HG02973 (cell line): ENCODE results near the gene C5.

Experiments used
- ATAC-seq: cut with Tn5 transposase; IDR thresholded peaks from one replicate; pipeline ENCODE4 v1.9.1; 2021; ENCODE audit warnings: moderate library complexity; ENCODE audit not compliant: unreplicated experiment

C5 gene

DNA sequence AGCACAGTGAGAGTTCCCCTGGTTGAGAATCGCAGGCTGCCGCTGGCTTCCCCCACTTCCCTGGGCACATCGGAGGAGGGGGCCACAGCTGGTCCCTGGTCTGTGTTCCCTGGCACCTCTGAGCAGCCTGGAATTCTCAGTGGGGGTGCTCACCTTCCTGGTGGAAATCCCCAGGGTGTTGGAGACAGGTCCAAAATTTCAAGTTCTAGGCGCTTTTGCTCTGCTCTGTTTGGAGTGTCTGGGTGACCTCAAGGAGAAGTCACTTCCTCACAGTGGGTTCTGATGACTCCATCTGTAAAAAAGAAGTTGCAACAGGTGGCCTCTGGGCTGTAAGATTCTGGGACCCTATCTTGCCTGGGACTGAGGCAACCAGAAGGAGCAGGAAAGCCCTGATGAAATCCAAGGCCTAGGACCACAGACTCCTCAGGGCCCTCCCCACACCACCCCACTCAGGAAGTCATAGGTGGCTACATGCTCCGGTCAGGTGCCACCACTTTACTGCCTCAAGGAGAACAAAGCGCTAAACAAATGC lies 123.6 kb downstream of the C5 start, which contains the start of gene TRAF1:
TSS of gene TRAF1 (minus strand) at position 400 of the 532 bp plus-strand sequence. CDS start 721 bp downstream, outside the sequence.
- peak; percentile 20 for ATAC-seq

DNA sequence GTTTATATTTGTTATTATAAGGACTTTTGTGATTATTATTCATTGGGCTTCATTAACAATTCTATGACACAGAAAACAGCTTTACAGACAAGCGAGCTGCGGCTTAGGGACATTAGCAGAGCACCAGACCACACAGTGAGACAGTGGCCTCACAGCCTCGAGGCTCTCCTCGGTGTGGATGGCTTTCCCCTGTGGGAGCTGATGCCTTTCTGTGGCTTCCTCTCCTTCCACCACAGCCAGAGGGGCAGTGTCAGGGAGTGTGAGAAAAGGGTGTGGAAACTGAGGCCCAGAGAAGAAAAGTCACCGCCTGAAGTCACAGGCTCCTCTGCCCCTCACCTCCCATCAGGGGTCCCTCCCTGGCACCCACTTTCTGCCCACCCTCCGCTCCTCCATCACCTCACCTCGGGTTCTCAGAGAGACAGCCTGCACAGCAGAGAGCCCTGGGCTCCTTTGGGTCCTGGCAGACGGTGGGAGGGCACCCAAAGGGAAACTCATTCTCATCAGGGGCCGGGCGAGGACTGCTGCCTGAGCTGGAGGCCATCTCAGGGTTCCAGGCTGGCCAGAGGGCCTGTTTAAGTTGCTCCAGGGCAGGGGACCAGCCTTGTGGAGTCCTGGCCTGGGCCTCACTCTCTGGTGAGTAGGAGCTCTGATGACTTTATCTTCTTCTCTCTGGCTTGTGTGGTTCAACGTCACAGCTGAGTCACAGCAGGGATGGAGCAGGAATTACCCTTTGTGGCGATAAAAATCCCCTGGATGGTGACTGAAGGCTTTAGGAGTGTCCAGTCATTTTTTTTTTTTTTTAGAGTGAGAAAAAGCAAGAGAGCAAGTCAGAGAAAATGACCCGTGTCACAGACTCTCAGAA lies 124.3 kb downstream of the C5 start:
- ATAC-seq, result peak; percentile 38

DNA sequence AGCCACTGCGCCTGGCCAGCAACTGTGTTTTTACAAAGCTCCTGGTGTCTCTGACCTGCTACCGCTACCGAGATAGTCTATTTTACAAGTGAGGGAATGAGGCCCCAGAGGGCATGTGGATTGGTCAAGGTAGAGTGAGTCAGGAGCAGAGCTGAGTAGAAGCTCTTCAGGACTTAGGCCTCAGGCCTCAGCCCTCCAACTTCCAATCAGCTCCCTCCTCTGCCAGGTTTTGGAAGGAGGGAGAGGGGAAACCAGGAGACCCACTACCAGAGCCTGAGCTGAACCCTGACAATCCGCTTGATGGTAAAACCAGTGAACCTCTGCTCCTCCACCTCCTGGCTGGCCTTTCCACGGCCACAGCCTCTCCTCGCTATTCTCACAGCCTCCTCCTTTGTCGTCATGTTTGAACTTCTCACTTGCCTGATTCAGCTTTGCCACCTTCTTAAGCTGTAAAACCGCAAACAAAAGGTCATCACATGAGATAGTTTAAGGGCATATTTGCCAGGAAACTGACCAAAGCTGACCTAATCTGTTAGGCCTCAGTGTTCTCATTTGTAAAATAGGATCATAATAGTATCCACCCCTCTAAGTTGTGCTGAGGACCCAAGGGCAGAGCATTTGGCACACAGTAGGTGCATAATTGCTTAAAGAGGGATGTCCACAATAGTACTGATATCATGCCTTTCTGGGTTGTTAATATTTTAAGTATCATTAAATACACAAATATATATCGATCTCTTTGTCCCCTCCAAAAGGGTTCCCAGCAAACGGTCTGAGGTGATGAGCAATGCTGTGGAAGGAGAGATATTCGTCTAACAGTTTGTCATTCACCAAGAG lies 125.2 kb downstream of the C5 start:
- no peak for ATAC-seq

DNA sequence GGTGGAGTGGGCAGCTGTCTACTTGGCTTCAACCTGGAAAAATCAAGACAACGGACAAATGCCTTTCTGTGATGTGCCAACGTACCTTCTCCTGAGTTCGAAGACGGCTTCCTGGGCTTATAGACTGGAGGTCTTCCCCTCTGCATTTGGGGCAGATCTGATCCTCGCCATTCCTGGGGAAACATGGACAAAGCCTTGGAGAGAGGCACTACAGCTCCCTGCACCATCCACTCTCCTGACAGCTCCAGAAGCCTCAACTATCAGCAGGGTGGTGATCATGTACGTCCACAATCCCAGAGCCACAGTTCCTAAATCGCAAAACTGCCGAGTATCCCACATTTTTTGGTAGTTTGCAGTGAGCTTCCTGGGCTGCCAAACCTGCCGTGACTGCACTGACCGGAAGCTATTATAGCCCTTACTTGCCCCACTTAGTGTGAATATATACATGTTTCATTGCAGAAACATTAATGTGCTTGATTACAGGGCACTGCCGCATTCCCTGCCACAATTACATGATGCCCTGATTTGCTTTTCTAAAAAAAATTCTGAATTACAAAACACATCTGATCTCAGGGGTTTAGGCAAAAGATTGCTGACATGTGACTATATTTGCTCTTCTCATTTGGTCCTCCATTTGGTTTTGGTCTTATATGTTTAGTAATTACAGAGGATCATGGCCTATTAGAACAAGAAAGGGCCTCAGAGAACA lies 126.3 kb downstream of the C5 start:
- ATAC-seq, result no peak

DNA sequence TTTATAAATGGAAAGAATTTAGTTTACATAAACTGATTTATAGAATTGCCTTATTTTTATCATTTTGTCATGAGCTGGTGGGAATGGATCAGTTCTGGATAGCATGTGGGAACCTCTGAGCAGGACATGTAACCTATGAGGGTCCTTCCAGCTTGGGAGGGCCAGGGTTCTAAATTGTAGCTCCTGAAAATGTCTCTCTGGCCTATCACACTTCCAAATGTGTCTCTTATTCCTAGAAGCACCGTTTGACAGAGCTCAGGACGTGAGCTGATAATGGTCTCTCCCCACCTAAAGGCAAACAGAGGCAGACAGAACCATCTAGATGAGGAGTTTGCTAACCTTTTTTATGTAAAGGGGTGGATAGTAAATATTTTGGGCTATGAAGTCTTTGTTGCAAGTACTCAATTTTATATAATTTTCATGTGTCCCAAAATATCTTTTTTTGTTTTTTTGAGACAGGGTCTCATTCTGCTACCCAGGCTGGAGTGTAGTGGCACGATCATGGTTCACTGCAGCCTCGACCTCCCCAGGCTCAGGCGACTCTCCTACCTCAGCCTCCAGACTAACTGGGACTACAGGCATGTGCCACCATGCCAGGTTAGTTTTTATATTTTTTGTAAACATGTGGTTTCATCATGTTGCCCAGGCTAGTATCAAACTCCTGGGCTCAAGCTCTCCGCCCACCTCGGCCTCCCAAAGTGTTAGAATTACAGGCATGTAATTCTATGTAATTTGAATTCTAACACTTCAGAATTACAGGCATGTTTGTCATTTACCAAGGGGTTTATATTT lies 127.5 kb downstream of the C5 start:
- ATAC-seq, result no peak

DNA sequence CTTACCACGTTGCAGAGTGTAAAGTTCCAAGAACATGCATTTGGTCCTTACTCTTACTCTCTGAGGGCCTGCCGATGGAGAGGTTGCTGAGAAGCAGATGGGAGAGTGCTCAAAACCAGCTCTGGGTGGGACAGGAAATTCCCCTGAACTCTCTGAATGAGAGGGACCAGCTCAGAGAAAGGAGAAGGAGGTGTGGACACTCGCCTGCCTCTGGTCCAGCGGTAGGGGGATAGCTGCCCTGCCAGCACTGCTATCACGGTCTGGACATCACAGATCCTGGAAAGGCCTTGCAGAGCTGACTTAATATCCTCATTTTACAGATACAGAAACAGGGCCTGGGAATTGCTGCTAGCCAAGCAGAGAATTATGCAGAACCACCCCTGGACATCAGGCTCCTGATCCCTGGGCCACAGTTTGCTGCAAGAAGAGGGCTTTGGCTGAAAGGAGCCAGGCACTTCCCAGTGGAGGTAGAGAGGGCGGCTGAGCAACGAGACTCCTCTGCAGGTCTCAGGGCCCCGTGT lies 128.4 kb downstream of the C5 start:
- no peak for ATAC-seq

DNA sequence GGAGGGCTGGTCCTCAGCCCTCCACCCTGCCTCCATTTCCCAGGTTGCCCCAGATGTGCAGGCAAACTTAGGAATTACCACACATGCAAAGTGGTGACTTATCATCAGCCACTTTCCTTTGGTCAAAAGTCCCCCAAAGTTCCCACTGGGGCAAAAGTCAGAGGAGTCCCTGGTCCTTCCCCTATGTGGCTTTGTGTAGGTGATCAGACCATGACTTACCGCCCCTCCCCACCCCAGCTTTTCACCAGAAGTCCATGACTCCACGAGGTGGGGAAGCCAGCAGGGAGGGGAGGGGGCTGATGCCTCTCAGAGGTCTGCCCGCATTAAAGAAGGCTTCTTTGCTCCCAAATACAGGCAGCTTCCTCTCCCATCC lies 129.3 kb downstream of the C5 start:
- no peak for ATAC-seq

DNA sequence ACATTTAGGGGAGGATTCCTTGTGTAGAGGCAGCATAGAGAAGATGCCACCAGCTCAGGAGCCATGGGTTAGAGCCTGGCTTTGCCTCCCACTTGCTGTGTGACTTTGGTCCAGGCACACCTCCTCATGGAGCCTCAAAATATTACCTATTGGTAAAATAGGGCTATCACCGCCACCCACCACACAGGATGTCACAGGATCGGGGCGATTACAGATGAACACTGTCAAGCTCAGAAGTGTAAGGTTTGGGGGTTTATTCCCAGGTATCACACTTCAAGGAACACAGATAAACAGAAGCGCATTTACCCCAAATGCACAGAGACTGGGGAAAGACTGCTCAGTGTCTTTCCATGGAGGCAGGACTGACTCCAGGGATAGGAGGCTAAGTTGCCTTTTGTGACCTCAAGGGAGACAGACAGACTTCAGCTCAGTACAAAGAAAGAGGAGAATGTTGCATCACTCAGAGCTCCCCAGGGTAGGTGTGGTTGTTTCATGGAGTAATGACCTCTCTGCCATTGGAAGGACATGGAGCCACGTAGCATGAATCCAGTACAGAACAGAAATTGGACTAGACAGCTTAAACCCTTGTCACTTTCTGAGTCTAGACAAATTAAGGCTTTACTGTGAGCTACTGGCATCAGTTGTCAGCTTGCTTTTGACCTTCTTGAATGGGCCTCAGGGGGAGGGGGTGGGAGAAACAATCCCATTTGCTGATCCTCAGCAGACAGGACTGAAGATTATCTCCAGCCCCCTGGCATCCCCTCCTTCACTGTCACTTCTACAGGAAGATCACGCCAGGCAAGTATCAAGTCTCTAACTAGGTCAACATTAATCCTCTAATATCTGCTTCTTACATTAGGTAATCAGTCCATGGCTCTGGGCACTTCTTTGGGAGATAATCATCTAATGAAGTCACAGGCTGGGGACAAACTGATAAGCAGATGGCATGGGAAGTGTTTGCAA lies 130.0 kb downstream of the C5 start:
- ATAC-seq, result no peak

DNA sequence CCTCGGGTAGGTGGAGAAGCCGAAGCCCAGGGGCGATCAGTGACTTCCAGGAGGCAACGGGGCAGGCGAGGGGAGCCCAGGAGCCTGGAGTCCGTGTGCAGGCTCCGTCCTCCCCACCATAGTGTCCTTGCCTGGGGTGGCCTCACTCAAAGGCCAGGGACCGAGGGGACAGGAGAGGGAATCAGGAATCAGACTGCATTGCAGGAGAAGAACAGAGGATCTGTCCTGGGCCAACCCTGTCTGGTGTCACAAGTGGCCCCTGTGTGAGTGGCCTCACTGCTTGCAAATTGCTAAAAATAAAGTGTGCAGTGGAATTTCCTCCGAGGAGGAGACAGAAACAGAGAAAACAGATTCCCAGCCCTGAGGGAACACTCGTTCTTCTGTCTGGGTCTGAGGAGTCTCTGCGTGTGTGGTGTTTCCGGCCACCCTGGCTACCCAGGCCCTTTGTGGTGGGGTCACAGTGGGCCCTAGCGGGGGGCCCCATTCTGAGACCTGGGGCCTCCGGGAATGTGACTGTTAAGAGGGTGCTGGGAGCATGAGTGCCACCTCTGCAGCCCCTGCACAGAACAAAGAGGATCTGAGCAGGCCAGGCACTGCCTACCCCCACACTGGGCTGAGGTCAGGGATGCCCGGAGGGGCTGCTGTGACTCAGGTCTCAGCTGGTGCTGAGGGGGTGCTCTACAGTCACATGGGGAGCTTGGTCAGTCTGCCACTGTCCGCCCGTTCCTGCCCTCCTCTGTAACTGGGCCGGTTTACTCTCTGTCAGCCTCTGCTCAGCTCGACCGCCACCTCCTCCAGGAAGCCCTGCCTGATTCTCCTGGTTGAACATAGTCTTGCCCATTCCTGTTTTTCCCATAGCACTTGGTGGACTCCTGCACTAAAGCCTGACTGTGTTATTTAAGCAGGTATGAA lies 130.9 kb downstream of the C5 start:
- no peak for ATAC-seq

DNA sequence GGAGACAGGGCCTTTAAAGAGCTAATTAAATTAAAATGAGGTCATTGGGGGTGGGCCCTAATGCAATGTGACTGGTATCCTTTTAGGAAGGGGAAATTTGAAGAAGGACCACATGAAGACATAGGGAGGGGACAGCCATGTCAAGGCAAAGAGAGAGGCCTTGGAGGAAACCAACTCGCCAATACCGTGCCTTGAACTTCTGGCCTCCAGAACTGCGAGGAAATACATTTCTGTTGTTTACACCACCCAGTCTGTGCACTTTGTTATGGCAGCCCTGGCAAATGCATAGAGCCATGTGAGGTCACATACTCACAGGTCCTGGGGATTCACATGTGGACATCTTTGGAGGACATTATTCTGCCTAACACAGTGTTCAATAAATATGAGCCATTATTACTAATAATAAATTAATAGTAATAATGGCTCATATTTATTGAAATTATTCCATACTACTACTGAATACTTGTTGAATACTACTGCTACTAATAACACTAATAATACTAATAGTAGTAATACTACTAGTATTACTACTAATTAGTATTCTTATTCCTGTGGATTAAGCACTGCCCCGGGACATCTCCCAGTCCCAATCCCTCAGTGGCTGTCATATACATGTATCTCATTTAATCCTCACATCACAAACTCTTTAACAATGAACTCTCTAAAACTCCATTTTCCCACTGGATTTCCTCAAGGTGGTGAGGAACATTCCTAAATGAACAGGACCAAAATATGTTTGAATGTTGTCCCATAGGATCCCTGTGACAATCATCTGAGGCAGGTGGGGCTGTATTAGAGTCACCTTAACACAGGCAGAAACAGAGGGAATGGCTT lies 131.9 kb downstream of the C5 start:
- no peak for ATAC-seq

DNA sequence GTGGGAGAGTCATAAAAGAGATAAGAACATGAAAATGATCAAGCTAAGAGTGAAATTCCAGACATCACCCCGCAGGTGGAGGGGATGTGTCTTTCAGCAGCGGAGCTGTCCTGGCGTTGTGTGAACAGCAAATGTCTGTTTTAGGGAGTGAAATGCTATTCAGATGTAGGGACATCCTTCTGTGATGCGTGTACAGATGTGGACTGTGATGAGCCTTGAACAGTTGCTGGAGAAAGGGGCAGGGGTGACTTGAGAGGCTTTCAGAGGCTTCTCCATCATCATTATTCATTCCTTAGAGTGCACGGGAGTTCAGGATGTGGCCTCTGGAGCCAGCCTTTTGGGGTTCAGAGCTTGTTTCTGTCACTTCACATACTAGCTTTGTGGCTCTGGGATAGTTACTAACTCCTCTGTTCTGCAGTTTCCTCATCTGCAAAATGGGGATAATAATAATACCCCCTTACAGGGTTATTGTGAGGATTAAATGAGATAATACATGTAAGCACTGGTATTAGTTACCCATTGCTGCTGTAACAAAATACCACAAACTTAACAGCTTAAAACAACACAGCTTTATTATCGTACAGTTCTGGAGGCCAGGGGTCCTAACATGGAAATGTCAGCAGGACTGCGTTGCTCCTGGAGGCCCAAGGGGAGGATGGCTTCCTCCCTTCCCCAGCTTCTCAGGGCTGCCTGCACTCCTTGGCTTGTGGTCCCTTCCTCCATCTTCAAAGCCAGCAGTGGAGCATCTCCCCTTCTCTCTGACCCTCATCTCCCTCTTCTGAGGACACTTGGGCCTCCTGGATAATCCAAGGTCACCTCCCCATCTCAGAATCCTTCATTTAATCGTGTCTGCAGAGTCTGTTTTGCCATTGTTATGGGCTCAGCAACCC lies 132.8 kb downstream of the C5 start:
- ATAC-seq, result no peak

DNA sequence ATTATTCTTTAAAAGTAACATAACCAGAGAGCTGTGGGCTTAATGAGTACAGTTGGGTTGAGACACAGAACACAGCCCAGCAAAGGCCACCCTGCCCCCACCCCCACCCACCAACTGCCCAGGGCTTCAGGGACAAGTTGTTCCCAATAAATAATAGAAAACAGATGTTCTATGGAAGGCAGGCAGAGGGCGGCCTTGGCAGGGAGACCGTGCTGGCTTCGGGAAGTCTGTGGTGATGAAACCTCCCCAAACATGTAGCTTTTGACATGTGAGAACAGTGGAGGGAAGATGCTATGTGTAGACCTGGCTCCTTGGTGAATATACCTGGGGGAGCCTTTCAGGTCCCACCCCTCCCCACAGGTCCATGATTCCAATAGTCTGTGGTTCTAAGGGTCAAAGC lies 133.5 kb downstream of the C5 start:
- no peak for ATAC-seq

DNA sequence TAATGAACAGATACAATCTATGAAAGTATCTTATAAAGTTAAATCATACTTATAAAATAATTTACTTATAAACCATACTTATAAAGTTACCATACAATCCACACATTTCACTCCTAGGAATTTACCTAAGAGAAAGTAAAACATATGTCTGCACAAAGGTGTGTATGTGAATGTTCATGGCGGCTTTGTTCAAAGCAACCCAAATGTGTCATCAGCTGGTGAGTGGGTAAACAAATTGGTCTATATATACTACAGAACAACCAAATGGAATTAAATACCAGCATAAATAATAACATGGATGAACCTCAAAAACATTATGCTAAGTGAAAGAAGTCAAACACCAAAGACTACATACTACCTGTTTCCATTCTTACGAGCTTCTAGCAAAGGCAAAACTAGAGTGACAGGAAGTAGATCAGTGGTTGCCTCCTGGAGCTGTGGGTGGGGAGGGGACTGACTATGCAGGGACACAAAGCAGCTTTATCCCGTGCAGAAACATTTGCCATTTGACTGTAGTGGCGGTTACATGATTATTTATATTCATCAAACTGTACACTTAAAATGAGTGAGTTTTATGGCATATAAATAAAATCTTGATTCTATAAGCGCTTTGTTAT lies 134.1 kb downstream of the C5 start:
- no peak for ATAC-seq

DNA sequence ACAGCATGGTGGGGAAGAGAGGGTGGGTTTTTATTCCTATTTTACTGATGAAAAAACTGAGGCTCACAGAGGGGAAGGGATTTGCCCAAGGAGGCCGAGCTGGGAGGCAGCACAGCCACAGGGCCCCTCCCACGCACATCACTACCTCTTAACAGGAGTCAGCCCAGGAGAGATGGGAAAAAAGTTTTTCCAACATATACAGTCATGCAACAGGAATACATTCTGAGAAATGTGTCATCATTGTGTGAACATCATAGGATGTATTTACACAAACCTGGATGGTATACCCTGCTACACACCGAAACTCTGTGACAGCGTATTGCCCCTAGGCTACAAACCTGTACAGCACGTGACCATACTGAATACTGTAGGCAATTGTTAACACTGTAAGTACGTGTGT lies 135.1 kb downstream of the C5 start:
- no peak for ATAC-seq

DNA sequence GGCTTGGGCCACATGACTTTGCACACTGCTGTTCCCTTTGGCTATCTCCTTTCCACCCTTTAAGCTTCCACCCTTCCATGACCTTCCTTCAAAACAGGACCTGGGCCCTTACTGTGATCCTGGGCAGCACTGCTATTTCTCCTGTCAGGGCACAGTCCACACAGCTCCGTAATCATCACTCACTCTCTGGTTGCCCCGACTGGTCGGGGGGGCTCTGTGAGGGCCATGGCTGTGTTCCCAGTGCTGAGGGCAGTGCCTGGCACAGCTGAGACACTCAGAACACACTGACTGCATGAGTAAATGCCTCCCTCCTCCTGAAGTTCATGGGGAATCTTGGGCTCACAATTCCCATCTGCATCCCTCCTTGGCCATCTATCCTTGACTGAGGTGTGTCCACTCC lies 135.7 kb downstream of the C5 start:
- no peak for ATAC-seq
